ENCODE results near the gene MAN1A1. TPM values are rescaled to one million over a fixed set of nuclear protein-coding genes. Genes with fewer than 3 reads are reported as not detected.
"Not testable (repeated sequence)": the region's sequence is repeated elsewhere in the genome, so short reads cannot be mapped to it uniquely, and the experiment has no call there.

The MAN1A1 gene
- total RNA-seq, 4 donors from 2014 or later = 30.0 to 99.0 (median 69.8) TPM

DNA sequence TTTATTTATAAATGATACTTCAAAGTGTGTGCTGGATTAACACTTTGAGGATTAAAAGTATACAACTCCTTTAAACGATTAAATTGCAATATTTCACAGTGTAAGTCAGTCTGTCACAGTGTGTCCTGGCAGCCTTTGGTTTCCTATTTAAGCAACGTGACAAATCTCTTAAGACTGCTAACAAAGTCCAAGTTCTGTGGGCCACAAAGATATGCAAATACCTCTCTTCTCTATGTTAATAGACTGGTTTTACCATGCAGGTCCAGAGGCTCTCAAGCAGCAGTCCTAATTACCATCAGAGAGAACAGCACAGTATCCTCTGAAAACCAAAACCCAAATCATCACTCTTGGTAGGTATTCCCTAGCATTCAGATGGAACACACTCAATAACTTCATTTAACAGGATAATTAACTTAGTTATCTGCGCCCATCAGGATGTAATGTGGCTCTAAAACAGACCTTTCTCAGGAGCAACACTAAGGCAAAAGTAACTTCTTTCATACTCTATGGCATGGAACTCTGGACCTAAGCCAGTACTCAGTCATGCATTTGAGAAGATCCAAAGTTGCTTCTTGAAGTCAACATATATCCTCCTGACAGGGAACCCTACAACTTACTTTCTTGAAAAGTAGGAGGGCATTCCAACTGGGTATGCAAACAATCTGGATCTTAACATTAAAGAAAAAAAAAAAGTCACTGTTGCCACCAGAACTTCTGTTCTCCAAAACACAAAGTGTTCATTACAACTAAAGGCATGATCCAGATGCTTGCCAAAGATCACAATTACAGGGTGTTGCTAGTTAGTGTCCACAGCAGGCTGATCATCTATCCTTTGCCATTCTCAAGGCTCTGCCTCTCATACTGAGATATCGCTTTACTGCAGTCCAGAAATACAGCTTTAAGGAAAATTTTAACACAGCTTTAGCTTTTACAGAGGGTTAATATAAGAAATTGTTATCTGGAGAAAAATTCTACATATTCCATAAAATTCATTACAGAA, 53.2 kb downstream of the MAN1A1 start:
- Histone ChIP-seq H3K36me3 (no peaks in the 10 kb centered on the region), H3K27ac (no peak overlapping the region), H3K27me3 (no peaks in the 10 kb centered on the region), H3K4me3 (no peak overlapping the region), H3K4me1 (no peaks in the 10 kb centered on the region), H3K9me3 (no peaks in the 10 kb centered on the region)
- intact Hi-C loops (cut with DNase I; ENCODE audit: low total_unique reads) = no loop called here
- DNase-seq = no peak
- TF ChIP-seq, protein P1, sequence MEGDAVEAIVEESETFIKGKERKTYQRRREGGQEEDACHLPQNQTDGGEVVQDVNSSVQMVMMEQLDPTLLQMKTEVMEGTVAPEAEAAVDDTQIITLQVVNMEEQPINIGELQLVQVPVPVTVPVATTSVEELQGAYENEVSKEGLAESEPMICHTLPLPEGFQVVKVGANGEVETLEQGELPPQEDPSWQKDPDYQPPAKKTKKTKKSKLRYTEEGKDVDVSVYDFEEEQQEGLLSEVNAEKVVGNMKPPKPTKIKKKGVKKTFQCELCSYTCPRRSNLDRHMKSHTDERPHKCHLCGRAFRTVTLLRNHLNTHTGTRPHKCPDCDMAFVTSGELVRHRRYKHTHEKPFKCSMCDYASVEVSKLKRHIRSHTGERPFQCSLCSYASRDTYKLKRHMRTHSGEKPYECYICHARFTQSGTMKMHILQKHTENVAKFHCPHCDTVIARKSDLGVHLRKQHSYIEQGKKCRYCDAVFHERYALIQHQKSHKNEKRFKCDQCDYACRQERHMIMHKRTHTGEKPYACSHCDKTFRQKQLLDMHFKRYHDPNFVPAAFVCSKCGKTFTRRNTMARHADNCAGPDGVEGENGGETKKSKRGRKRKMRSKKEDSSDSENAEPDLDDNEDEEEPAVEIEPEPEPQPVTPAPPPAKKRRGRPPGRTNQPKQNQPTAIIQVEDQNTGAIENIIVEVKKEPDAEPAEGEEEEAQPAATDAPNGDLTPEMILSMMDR (IDR thresholded peaks at IDR 0.05) = no peak
- no peak for TF ChIP-seq POLR2A (IDR thresholded peaks at IDR 0.05)

DNA sequence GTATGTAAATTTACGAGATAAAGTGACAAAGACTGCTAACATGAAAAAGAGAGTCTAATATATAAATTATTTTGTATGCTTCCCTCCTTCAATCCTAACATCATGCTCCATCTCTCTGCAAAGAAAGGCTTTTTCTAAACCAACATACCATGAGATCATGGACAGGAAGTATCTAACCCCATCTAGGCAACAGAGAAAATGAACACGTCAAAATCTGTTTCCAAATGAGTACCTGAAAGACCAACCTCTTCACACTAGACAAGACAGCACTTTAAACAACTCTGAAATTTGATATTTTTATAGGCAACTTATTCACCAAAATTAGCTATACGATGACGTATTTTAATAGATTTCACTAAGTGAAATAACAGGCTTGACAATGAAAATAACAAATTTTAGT, 54.6 kb downstream of the MAN1A1 start:
- Histone ChIP-seq H3K36me3 (no peaks in the 10 kb centered on the region), H3K27me3 (no peaks in the 10 kb centered on the region), H3K4me3 (no peak overlapping the region), H3K9me3 (no peaks in the 10 kb centered on the region), H3K4me1 (no peaks in the 10 kb centered on the region), H3K27ac (no peak overlapping the region)
- no peak for DNase-seq
- TF ChIP-seq, protein P1 (IDR thresholded peaks at IDR 0.05) = no peak
- TF ChIP-seq POLR2A (IDR thresholded peaks at IDR 0.05) = no peak
- intact Hi-C loops (cut with DNase I; ENCODE audit: low total_unique reads) = no loop called here

DNA sequence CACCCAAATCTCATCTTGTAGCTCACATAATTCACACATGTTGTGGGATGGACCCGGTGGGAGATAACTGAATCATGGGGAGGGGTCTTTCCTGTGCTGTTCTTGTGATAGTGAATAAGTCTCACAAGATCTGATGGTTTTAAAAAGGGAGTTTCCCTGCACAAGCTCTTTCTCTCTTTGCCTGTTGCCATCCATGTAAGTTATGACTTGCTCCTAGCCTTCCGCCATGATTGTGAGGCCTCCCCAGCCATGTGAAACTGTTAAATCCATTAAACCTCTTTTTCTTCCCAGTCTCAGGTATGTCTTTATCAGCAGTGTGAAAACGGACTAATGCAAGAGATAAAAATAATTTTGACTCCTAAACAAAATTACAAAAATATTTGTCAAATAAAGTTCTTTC, 58.5 kb downstream of the MAN1A1 start:
- H3K36me3 ChIP-seq; H3K27ac ChIP-seq; H3K4me3 ChIP-seq; H3K9me3 ChIP-seq; H3K4me1 ChIP-seq; intact Hi-C loops (cut with DNase I; ENCODE audit: low total_unique reads); DNase-seq; H3K27me3 ChIP-seq: not testable (repeated sequence)

DNA sequence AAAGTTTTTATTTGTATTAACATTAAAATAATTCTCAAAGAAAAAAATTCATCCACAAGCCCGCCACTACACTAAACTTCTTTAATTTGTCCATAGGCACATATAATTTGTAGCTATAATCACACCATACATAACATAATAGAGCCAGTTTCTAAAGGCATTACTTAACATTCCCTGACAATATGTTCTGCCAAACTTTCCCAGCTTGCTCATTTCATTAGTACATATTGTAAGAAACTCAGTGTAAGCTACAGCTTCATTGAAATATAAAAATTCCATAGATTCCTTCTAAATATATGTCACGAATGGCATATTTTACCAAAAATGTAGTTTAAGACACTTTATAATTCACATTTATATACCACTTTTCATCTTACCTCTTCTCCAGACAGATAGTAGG, 59.3 kb downstream of the MAN1A1 start:
- Histone ChIP-seq H3K36me3 (no peaks in the 10 kb centered on the region), H3K9me3 (no peaks in the 10 kb centered on the region), H3K27ac (no peak overlapping the region), H3K4me1 (peaks cover 0 to 8% of the 10 kb centered on the region in 2 donors), H3K4me3 (no peak overlapping the region), H3K27me3 (no peaks in the 10 kb centered on the region)
- intact Hi-C loops (cut with DNase I; ENCODE audit: low total_unique reads) = no loop called here
- TF ChIP-seq, protein P1 (IDR thresholded peaks at IDR 0.05) = no peak
- TF ChIP-seq POLR2A (IDR thresholded peaks at IDR 0.05) = no peak
- DNase-seq = no peak

DNA sequence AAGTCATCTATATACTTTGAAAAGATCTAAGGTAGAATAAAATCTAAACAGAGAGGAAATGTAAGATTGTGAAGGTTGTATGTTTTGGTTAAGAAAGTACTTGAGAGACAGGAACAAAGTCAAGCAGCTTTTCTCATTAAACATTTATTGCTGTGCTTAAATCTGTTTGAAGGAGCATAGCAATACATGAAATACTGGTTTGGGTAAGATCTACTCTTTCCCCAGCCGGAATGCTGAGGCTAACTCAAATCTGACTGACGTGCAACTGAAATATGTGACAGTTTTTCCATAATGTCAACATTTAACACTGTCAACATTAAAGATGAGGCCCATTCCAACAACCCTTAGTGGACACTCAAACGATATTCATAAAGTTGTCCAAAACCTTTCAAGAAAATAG, 59.9 kb downstream of the MAN1A1 start:
- TF ChIP-seq, protein P1 (IDR thresholded peaks at IDR 0.05) = no peak
- TF ChIP-seq POLR2A (IDR thresholded peaks at IDR 0.05) = no peak
- intact Hi-C loops (cut with DNase I; ENCODE audit: low total_unique reads) = no loop called here
- DNase-seq = no peak

More for the DNA sequence above, 59.9 kb downstream of the MAN1A1 start:
- Histone ChIP-seq H3K4me3 (no peak overlapping the region), H3K27me3 (no peaks in the 10 kb centered on the region), H3K27ac (no peak overlapping the region), H3K36me3 (no peaks in the 10 kb centered on the region), H3K4me1 (peaks cover 0 to 8% of the 10 kb centered on the region in 2 donors), H3K9me3 (no peaks in the 10 kb centered on the region)

Measured in uterus (tissue), 4 donors.